HCT116 (cell line): Measurements from ENCODE around the gene CENPT. TPM values are rescaled to one million over a fixed set of nuclear protein-coding genes. Genes with fewer than 3 reads are reported as not detected.
A peak's percentile ranks its signal among the peaks of the same experiment; 100 is the strongest.

Source experiments
- ATAC-seq: fragments of 200-7000 bp; cut with Tn5 transposase; 2 replicates; pipeline ENCODE4 v1.9.1; 2020; ENCODE audit warnings: mild to moderate bottlenecking, moderate library complexity
- BruUV-seq: library from RNA; stranded (reverse); fragments of 400-500 nt; replicated peaks from 2 replicates; lab custom pipeline; 2021; lab: Mats Ljungman, UMichigan
- CTCF ChIA-PET: fragments of 300-600 bp; sonication (Branson Sonifier 250); formaldehyde crosslinking; loops from one replicate; lab custom pipeline; 2021; ENCODE audit warnings: antibody characterized with exemption; lab: Charles Lee
- POLR2A ChIA-PET: fragments of 300-600, 350-600 bp; sonication (Branson Sonifier 250); formaldehyde crosslinking; loops from one replicate; lab custom pipeline; 2021; ENCODE audit warnings: antibody characterized with exemption; lab: Charles Lee
- RAD21 ChIA-PET, 2 experiments: fragments of 300-600 bp; sonication (Branson Sonifier 250); formaldehyde crosslinking; loops; one replicate each; lab custom pipeline; 2023; ENCODE audit warnings: low total read pairs in 2 of 2; ENCODE audit not compliant: uncharacterized antibody in 2 of 2, unreplicated experiment in 2 of 2, low non-redundant PET in 1 of 2; lab: Charles Lee
- DNase-seq: peaks from one replicate; pipeline ENCODE4 v3.0.0-alpha.2; 2010; ENCODE audit warnings: low read depth, low spot score
- H2AFZ ChIP-seq: fragments of 200-600 bp; shearing (Covaris generic), sonication (generic); 2 replicates; pipeline ENCODE4 v1.6.1; 2017; ENCODE audit warnings: low read depth, mixed run types, mixed read lengths, antibody characterized with exemption, low read length; ENCODE audit not compliant: poor library complexity, severe bottlenecking
- H3K27ac ChIP-seq: 2 replicates; pipeline ENCODE4 v1.5.1; 2012; ENCODE audit warnings: low read depth, low read length
- H3K27me3 ChIP-seq: fragments of 200-600 bp; sonication (generic); 2 replicates; pipeline ENCODE4 v1.6.1; 2016; ENCODE audit warnings: mixed run types, low read length, mixed read lengths; ENCODE audit not compliant: insufficient read depth
- H3K36me3 ChIP-seq, 2 experiments: fragments of 200-500 bp in 1 of 2; fragments of 200-600 bp in 1 of 2; sonication (Bioruptor generic) in 1 of 2; sonication (generic) in 1 of 2; 2 replicates each; pipeline versions ENCODE4 v1.5.1 to v1.6.1; 2014 to 2016; ENCODE audit warnings: low read length in 2 of 2, inconsistent platforms in 1 of 2, mixed read lengths in 1 of 2, mixed run types in 1 of 2; ENCODE audit not compliant: insufficient read depth in 2 of 2, control insufficient read depth in 1 of 2
- H3K4me1 ChIP-seq, 2 experiments: fragments of 200-600 bp in 1 of 2; sonication (generic) in 1 of 2; 2 replicates each; pipeline versions ENCODE4 v1.5.1 to v1.6.1; 2012 to 2017; ENCODE audit warnings: low read length in 2 of 2, inconsistent platforms in 1 of 2, mild to moderate bottlenecking in 1 of 2, mixed read lengths in 1 of 2, mixed run types in 1 of 2, moderate library complexity in 1 of 2; ENCODE audit not compliant: insufficient read depth in 2 of 2, control insufficient read depth in 1 of 2
- H3K4me2 ChIP-seq: fragments of 200-600 bp; sonication (generic); 2 replicates; pipeline ENCODE4 v1.6.1; 2017; ENCODE audit warnings: mixed run types, low read length, mixed read lengths
- H3K4me3 ChIP-seq, 2 experiments: fragments of 200-600 bp in 1 of 2; sonication (generic) in 1 of 2; replicated peaks in 1 of 2; 2 replicates each; pipeline ENCODE4 v1.5.1; 2011 to 2016; ENCODE audit warnings: low read length in 2 of 2, control low read depth in 1 of 2, low read depth in 1 of 2, mild to moderate bottlenecking in 1 of 2, mixed read lengths in 1 of 2, mixed run types in 1 of 2
- H3K79me2 ChIP-seq: fragments of 200-600 bp; sonication (generic); 2 replicates; pipeline ENCODE4 v1.6.1; 2017; ENCODE audit warnings: mild to moderate bottlenecking, mixed run types, low read length, moderate library complexity, mixed read lengths; ENCODE audit not compliant: insufficient read depth
- H3K9ac ChIP-seq: fragments of 200-600 bp; sonication (generic); 2 replicates; pipeline ENCODE4 v1.6.1; 2016; ENCODE audit warnings: low read length, mixed read lengths
- H3K9me2 ChIP-seq: fragments of 200-600 bp; sonication (generic), shearing (Covaris generic); 2 replicates; pipeline ENCODE4 v1.6.1; 2017; ENCODE audit warnings: mixed run types, mild to moderate bottlenecking, moderate library complexity; ENCODE audit not compliant: insufficient read depth
- H3K9me3 ChIP-seq, 2 experiments: fragments of 200-500 bp in 1 of 2; fragments of 200-600 bp in 1 of 2; sonication (Bioruptor generic) in 1 of 2; sonication (generic) in 1 of 2; 2 replicates each; pipeline ENCODE4 v1.6.1; 2014 to 2017; ENCODE audit warnings: low read length in 2 of 2, mixed read lengths in 2 of 2, inconsistent platforms in 1 of 2, low read depth in 1 of 2, mild to moderate bottlenecking in 1 of 2, mixed run types in 1 of 2, moderate library complexity in 1 of 2; ENCODE audit not compliant: control insufficient read depth in 1 of 2, insufficient read depth in 1 of 2
- H4K20me1 ChIP-seq: fragments of 200-600 bp; sonication (generic), shearing (Covaris generic); 2 replicates; pipeline ENCODE4 v1.6.1; 2017; ENCODE audit warnings: mixed run types, mild to moderate bottlenecking, moderate library complexity; ENCODE audit not compliant: insufficient read depth
- CTCF ChIP-seq, 3 experiments: fragments of 200-600 bp in 1 of 3; sonication (generic) in 1 of 3; IDR thresholded peaks in 2 of 3; conservative IDR thresholded peaks in 1 of 3; 2 replicates each; pipeline ENCODE4 v1.5.1; 2012 to 2017; ENCODE audit warnings: low read depth in 2 of 3, low read length in 2 of 3, antibody characterized with exemption in 1 of 3, borderline replicate concordance in 1 of 3, control low read depth in 1 of 3, mild to moderate bottlenecking in 1 of 3, mixed read lengths in 1 of 3, mixed run types in 1 of 3, moderate library complexity in 1 of 3; ENCODE audit not compliant: insufficient read depth in 1 of 3
- POLR2A ChIP-seq: IDR thresholded peaks from 2 replicates; pipeline ENCODE4 v1.7.0; 2011; ENCODE audit warnings: borderline replicate concordance; ENCODE audit not compliant: insufficient read depth, insufficient read length; ENCODE audit errors: extremely low read depth
- POLR2AphosphoS5 ChIP-seq: IDR thresholded peaks from 2 replicates; pipeline ENCODE4 v1.6.1; 2011; ENCODE audit warnings: mild to moderate bottlenecking, low read depth, low read length, moderate library complexity
- REST ChIP-seq: IDR thresholded peaks from 2 replicates; pipeline ENCODE4 v1.6.1; 2012; ENCODE audit warnings: low read depth
- TCF7L2 ChIP-seq: IDR thresholded peaks from 2 replicates; pipeline ENCODE4 v1.7.0; 2011; ENCODE audit warnings: borderline replicate concordance, inconsistent platforms; ENCODE audit not compliant: insufficient read depth, insufficient read length; ENCODE audit errors: extremely low read depth
- YY1 ChIP-seq: IDR thresholded peaks from 2 replicates; pipeline ENCODE4 v1.6.1; 2011; ENCODE audit warnings: low read length, low read depth, moderate library complexity, mild to moderate bottlenecking; ENCODE audit not compliant: insufficient replicate concordance; ENCODE audit errors: extremely low read depth
- intact Hi-C: fragments of 100-400 bp; cut with micrococcal nuclease; formaldehyde crosslinking; loops from 2 replicates; pipeline ENCODE4 v1.10.0; 2022
- total RNA-seq: library from RNA; stranded (reverse); gene quantifications from one replicate; pipeline ENCODE4 v1.2.1, GENCODE V29; 2021; ENCODE audit not compliant: unreplicated experiment

The CENPT gene
- total RNA-seq, 1 experiment from 2014 or later, result 40.5 TPM

- H3K4me2 ChIP-seq, result no peak within 1 kb of the TSS
These were observed 37.2 kb upstream of the CENPT start, which contains the start of gene NRN1L for GRCh38 chr16:67884684-67885083. Gene NRN1L (plus strand): TSS chr16:67884885. CDS start chr16:67884904, 19 bp downstream.

More at GRCh38 chr16:67884684-67885083, 37.2 kb upstream of the CENPT start, which contains the start of gene NRN1L:
- no peaks in the 10 kb centered on the region for H3K79me2 ChIP-seq
- H2AFZ ChIP-seq, result no peak within 1 kb of the TSS
- H4K20me1 ChIP-seq, result peaks cover 3% of the 10 kb centered on the region; the same call in 1 of the 2 replicates
- H3K36me3 ChIP-seq, result peaks cover 23 to 36% of the 10 kb centered on the region in 2 experiments; a peak in 3 of 4 replicates
- RAD21 ChIA-PET, result no interaction called here
- H3K27me3 ChIP-seq, result no peaks in the 10 kb centered on the region
- no peaks in the 10 kb centered on the region for H3K9me3 ChIP-seq
- H3K4me3 ChIP-seq, result no peak within 1 kb of the TSS
- no peaks in the 10 kb centered on the region for H3K4me1 ChIP-seq
- no peak for TF ChIP-seq POLR2AphosphoS5
- TF ChIP-seq TCF7L2, result no peak
- TF ChIP-seq POLR2A, result no peak
- TF ChIP-seq REST, result no peak
- no peak for TF ChIP-seq CTCF (IDR thresholded peaks at IDR 0.05 in 2 of 3, conservative IDR thresholded peaks at IDR 0.05 in 1 of 3; ENCODE audit: borderline replicate concordance in 1 of 3, insufficient read depth in 1 of 3, low read depth in 2 of 3, low read length in 2 of 3)
- TF ChIP-seq YY1, result no peak
- TF ChIP-seq, all 23 proteins: peak for 0
- Histone ChIP-seq H3K9ac (no peak within 1 kb of the TSS), H3K9me2 (no peaks in the 10 kb centered on the region), H3K27ac (no peak within 1 kb of the TSS)
- DNase-seq, result no peak
- ChIA-PET CTCF (interaction anchor here (0.8 to 2.9 kb wide), 7 partner anchors 11 to 363 kb away, joined by 3 to 13 read pairs (median 6); partner anchors contain the start of gene EDC4), POLR2A (no interaction called here)
- ATAC-seq, result peak; percentile 59
- intact Hi-C loops, result loop anchor here (10.0 kb wide), 1 partner anchor 340 kb away; no protein-coding TSS in a partner anchor
- BruUV-seq, result no TSS peak
